Adrenal gland (tissue), 5 donors: ENCODE results near the gene MAP2K7.

Source experiments
- POLR2A ChIP-seq, 2 donors: fragments of 450-650 bp; IDR thresholded peaks; one replicate each; pipeline ENCODE4 v1.6.1; 2017; ENCODE audit warnings: antibody characterized with exemption in 2 of 2, mild to moderate bottlenecking in 2 of 2, moderate library complexity in 1 of 2
- TF ChIP-seq, protein P1 (sequence below), 6 experiments: fragments of 450-650 bp in 4 of 6; fragments of 200-600 bp in 2 of 6; sonication (generic) in 1 of 6; IDR thresholded peaks; 1 replicate in 5 of 6; 2 replicates in 1 of 6; pipeline versions ENCODE4 v1.5.1 to v1.8.0; 2016 to 2021; ENCODE audit warnings: antibody characterized with exemption in 6 of 6, mild to moderate bottlenecking in 2 of 6, moderate library complexity in 1 of 6
- donor health status: DM: no; HTN: no; CAD: no.

GRCh38 chr19:7888145-7888825 lies 15.4 kb upstream of the MAP2K7 start, which contains the start of gene LRRC8E:
- TF ChIP-seq, protein P1, sequence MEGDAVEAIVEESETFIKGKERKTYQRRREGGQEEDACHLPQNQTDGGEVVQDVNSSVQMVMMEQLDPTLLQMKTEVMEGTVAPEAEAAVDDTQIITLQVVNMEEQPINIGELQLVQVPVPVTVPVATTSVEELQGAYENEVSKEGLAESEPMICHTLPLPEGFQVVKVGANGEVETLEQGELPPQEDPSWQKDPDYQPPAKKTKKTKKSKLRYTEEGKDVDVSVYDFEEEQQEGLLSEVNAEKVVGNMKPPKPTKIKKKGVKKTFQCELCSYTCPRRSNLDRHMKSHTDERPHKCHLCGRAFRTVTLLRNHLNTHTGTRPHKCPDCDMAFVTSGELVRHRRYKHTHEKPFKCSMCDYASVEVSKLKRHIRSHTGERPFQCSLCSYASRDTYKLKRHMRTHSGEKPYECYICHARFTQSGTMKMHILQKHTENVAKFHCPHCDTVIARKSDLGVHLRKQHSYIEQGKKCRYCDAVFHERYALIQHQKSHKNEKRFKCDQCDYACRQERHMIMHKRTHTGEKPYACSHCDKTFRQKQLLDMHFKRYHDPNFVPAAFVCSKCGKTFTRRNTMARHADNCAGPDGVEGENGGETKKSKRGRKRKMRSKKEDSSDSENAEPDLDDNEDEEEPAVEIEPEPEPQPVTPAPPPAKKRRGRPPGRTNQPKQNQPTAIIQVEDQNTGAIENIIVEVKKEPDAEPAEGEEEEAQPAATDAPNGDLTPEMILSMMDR (IDR thresholded peaks at IDR 0.05), result no peak
- TF ChIP-seq POLR2A (IDR thresholded peaks at IDR 0.05), result peak in 1 of 2 donors; percentile 73
